WTC11 (cell line): ENCODE measurements around the gene OSTC.

ENCODE experiments used
- ATF1 ChIP-seq: sonication (generic); formaldehyde crosslinking; IDR thresholded peaks from 2 replicates; pipeline ENCODE4 v1.8.1; 2023; ENCODE audit warnings: mild to moderate bottlenecking, moderate library complexity, missing genetic modification reagents
- CTCF ChIP-seq: fragments of 200-600 bp; IDR thresholded peaks from 2 replicates; pipeline ENCODE4 v1.8.0; 2022; ENCODE audit warnings: antibody characterized with exemption
- ELF4 ChIP-seq: sonication (generic); formaldehyde crosslinking; IDR thresholded peaks from 2 replicates; pipeline ENCODE4 v1.8.1; 2022; ENCODE audit warnings: low read depth, mild to moderate bottlenecking, moderate library complexity, missing genetic modification reagents
- FOXK1 ChIP-seq: sonication (generic); formaldehyde crosslinking; IDR thresholded peaks from 2 replicates; pipeline ENCODE4 v1.8.0; 2022; ENCODE audit warnings: mild to moderate bottlenecking, moderate library complexity, missing genetic modification reagents
- KAT7 ChIP-seq: sonication (generic); formaldehyde crosslinking; IDR thresholded peaks from 2 replicates; pipeline ENCODE4 v1.8.1; 2023; ENCODE audit warnings: missing genetic modification reagents, mild to moderate bottlenecking, borderline replicate concordance
- NFE2L1 ChIP-seq: sonication (generic); formaldehyde crosslinking; IDR thresholded peaks from 2 replicates; pipeline ENCODE4 v1.8.1; 2023; ENCODE audit warnings: missing genetic modification reagents
- TEAD4 ChIP-seq: sonication (generic); formaldehyde crosslinking; IDR thresholded peaks from 2 replicates; pipeline ENCODE4 v1.8.0; 2022; ENCODE audit warnings: mild to moderate bottlenecking, missing genetic modification reagents
- ZNF219 ChIP-seq: sonication (generic); formaldehyde crosslinking; IDR thresholded peaks from 2 replicates; pipeline ENCODE4 v1.8.0; 2023; ENCODE audit warnings: missing genetic modification reagents, mild to moderate bottlenecking, borderline replicate concordance
- ZNF425 ChIP-seq: fragments of 250-450 bp; sonication (Bioruptor Pico); conservative IDR thresholded peaks from 2 replicates; pipeline ENCODE4 v1.9.0; 2021; ENCODE audit warnings: mild to moderate bottlenecking
- ZNF671 ChIP-seq: fragments of 250-450 bp; sonication (Bioruptor Pico); IDR thresholded peaks from 2 replicates; pipeline ENCODE4 v1.8.0; 2021; ENCODE audit warnings: mild to moderate bottlenecking
- TF ChIP-seq, protein P1 (sequence below): sonication (generic); formaldehyde crosslinking; conservative IDR thresholded peaks from 2 replicates; pipeline ENCODE4 v1.8.1; 2022; ENCODE audit warnings: mild to moderate bottlenecking, missing genetic modification reagents
- TF ChIP-seq, protein P2 (sequence below): sonication (generic); formaldehyde crosslinking; IDR thresholded peaks from 2 replicates; pipeline ENCODE4 v1.8.0; 2022; ENCODE audit warnings: mild to moderate bottlenecking, missing genetic modification reagents
- TF ChIP-seq, protein P3 (sequence below): sonication (generic); formaldehyde crosslinking; IDR thresholded peaks from 2 replicates; pipeline ENCODE4 v1.8.0; 2022; ENCODE audit warnings: missing genetic modification reagents
- TF ChIP-seq, protein P4 (sequence below): sonication (generic); formaldehyde crosslinking; conservative IDR thresholded peaks from 2 replicates; pipeline ENCODE4 v1.8.1; 2023; ENCODE audit warnings: mild to moderate bottlenecking, low read depth, missing genetic modification reagents, moderate library complexity

GRCh38 chr4:108690738-108691137 lies 40.3 kb downstream of the OSTC start:
- TF ChIP-seq CTCF = no peak
- TF ChIP-seq, protein P1, sequence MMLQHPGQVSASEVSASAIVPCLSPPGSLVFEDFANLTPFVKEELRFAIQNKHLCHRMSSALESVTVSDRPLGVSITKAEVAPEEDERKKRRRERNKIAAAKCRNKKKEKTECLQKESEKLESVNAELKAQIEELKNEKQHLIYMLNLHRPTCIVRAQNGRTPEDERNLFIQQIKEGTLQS (CRISPR knock-in tag) = no peak
- no peak for TF ChIP-seq ATF1 (CRISPR knock-in tag)
- TF ChIP-seq, protein P2, sequence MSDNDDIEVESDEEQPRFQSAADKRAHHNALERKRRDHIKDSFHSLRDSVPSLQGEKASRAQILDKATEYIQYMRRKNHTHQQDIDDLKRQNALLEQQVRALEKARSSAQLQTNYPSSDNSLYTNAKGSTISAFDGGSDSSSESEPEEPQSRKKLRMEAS (CRISPR knock-in tag) = no peak
- no peak for TF ChIP-seq FOXK1 (CRISPR knock-in tag)
- no peak for TF ChIP-seq TEAD4 (CRISPR knock-in tag)
- TF ChIP-seq, protein P3, sequence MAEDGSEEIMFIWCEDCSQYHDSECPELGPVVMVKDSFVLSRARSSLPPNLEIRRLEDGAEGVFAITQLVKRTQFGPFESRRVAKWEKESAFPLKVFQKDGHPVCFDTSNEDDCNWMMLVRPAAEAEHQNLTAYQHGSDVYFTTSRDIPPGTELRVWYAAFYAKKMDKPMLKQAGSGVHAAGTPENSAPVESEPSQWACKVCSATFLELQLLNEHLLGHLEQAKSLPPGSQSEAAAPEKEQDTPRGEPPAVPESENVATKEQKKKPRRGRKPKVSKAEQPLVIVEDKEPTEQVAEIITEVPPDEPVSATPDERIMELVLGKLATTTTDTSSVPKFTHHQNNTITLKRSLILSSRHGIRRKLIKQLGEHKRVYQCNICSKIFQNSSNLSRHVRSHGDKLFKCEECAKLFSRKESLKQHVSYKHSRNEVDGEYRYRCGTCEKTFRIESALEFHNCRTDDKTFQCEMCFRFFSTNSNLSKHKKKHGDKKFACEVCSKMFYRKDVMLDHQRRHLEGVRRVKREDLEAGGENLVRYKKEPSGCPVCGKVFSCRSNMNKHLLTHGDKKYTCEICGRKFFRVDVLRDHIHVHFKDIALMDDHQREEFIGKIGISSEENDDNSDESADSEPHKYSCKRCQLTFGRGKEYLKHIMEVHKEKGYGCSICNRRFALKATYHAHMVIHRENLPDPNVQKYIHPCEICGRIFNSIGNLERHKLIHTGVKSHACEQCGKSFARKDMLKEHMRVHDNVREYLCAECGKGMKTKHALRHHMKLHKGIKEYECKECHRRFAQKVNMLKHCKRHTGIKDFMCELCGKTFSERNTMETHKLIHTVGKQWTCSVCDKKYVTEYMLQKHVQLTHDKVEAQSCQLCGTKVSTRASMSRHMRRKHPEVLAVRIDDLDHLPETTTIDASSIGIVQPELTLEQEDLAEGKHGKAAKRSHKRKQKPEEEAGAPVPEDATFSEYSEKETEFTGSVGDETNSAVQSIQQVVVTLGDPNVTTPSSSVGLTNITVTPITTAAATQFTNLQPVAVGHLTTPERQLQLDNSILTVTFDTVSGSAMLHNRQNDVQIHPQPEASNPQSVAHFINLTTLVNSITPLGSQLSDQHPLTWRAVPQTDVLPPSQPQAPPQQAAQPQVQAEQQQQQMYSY (CRISPR knock-in tag) = no peak
- no peak for TF ChIP-seq ZNF219 (CRISPR knock-in tag)
- no peak for TF ChIP-seq NFE2L1
- TF ChIP-seq ELF4 (CRISPR knock-in tag) = no peak
- TF ChIP-seq, protein P4, sequence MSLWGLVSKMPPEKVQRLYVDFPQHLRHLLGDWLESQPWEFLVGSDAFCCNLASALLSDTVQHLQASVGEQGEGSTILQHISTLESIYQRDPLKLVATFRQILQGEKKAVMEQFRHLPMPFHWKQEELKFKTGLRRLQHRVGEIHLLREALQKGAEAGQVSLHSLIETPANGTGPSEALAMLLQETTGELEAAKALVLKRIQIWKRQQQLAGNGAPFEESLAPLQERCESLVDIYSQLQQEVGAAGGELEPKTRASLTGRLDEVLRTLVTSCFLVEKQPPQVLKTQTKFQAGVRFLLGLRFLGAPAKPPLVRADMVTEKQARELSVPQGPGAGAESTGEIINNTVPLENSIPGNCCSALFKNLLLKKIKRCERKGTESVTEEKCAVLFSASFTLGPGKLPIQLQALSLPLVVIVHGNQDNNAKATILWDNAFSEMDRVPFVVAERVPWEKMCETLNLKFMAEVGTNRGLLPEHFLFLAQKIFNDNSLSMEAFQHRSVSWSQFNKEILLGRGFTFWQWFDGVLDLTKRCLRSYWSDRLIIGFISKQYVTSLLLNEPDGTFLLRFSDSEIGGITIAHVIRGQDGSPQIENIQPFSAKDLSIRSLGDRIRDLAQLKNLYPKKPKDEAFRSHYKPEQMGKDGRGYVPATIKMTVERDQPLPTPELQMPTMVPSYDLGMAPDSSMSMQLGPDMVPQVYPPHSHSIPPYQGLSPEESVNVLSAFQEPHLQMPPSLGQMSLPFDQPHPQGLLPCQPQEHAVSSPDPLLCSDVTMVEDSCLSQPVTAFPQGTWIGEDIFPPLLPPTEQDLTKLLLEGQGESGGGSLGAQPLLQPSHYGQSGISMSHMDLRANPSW = no peak
- TF ChIP-seq KAT7 (CRISPR knock-in tag) = no peak
- no peak for TF ChIP-seq ZNF671
- TF ChIP-seq ZNF425 (CRISPR knock-in tag) = no peak
